Muscle layer of colon (tissue), 2 donors: Measurements from ENCODE around the gene TRPM6.

Source experiments
- H3K27ac ChIP-seq: one replicate; pipeline ENCODE4 v1.7.0; 2013; ENCODE audit warnings: low read depth, mild to moderate bottlenecking, low read length, moderate library complexity
- H3K27me3 ChIP-seq, 2 donors: one replicate each; pipeline ENCODE4 v1.7.0; 2013; ENCODE audit warnings: low read length in 2 of 2, mild to moderate bottlenecking in 2 of 2; ENCODE audit not compliant: insufficient read depth in 2 of 2, control insufficient read depth in 1 of 2
- H3K36me3 ChIP-seq: one replicate; pipeline ENCODE4 v1.7.0; 2013; ENCODE audit warnings: mild to moderate bottlenecking, low read length; ENCODE audit not compliant: insufficient read depth
- H3K4me1 ChIP-seq: one replicate; pipeline ENCODE4 v1.7.0; 2013; ENCODE audit warnings: mild to moderate bottlenecking, low read length; ENCODE audit not compliant: insufficient read depth
- H3K4me3 ChIP-seq, 2 donors: one replicate each; pipeline ENCODE4 v1.7.0; 2013; ENCODE audit warnings: low read length in 2 of 2, low read depth in 1 of 2, mild to moderate bottlenecking in 1 of 2, moderate library complexity in 1 of 2
- H3K9ac ChIP-seq: one replicate; pipeline ENCODE4 v1.7.0; 2013; ENCODE audit warnings: low read length
- H3K9me3 ChIP-seq: one replicate; pipeline ENCODE4 v1.7.0; 2013; ENCODE audit warnings: mild to moderate bottlenecking, low read length
- donor health status: abdominal sarcoma.
- donor health status: Adenocarcinoma of cecum.

Gene TRPM6

DNA sequence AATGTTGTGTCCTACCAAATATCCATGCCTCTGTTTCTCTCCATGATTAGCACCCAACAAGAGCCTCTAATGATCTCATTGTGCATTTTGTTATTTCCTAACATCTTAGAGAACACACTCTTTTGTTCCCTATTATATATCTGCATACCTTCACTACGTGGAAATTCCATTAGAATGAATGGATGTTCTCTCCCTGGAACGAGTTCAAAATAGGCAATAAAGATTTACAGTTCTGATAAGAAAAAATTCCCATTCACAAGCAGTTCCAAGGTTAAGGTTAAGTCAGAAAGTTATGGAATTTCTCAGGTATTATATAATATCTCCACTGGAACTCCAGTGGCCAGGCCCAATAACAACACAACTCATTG is 83.7 kb downstream of the TRPM6 start:
- Histone ChIP-seq H3K4me1 (no peaks in the 10 kb centered on the region), H3K4me3 (no peak overlapping the region), H3K27me3 (no peaks in the 10 kb centered on the region), H3K9ac (no peak overlapping the region), H3K27ac (no peak overlapping the region), H3K36me3 (no peaks in the 10 kb centered on the region), H3K9me3 (no peaks in the 10 kb centered on the region)

DNA sequence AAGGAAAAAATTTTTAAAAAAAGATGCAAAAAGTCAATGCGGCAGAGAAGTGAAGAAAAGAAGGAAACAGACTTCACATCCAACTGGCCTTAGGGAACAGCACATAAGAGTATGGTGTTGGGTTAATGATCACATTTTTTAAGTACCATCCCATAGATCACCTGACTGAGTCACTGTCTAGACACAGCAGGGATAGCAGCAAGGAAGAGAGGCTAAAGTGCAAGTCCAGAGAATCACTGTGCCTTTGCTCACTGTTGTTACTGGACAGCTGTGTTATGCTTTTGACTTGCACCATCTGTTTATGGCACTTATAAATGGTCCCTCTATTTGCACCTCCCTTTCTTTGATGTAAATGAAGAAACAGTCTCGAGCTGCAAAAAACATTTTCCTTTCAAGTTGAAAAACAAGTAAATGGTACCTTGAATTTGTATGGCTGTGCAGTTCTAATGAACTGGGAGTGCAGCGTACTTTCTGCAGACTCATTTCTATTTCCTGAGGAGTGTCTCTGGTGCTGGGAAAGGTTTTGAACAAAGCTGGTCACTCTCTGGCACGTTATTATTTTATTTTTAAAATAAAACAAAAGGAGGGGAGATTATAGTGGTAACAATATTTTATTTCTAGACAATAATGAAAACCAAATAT is 84.2 kb downstream of the TRPM6 start:
- Histone ChIP-seq H3K4me1 (no peaks in the 10 kb centered on the region), H3K9me3 (no peaks in the 10 kb centered on the region), H3K27ac (no peak overlapping the region), H3K4me3 (no peak overlapping the region), H3K36me3 (no peaks in the 10 kb centered on the region), H3K9ac (no peak overlapping the region), H3K27me3 (no peaks in the 10 kb centered on the region)

DNA sequence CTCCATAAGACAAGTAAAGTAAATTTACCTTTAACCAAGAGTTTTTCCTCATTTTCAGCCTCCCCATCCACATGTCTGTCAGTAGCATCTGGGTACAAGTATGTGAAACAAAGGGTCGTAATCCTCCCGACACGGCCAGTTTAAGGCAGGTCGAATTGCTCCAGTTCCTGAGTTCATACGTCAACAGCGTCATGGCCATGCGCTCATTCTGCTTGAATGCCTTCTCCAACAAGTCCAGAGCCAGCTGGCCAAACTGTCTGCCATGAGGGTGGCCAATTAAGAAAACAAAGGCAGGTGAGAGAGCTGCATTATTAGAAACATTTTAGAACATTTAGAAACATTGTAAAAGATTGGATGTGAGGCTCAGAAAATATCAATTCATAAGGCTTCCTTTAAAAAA is 87.5 kb downstream of the TRPM6 start:
- no peak overlapping the region for H3K4me3 ChIP-seq
- H3K9ac ChIP-seq = no peak overlapping the region
- no peaks in the 10 kb centered on the region for H3K36me3 ChIP-seq
- no peaks in the 10 kb centered on the region for H3K9me3 ChIP-seq
- no peaks in the 10 kb centered on the region for H3K4me1 ChIP-seq
- no peak overlapping the region for H3K27ac ChIP-seq
- no peaks in the 10 kb centered on the region for H3K27me3 ChIP-seq

DNA sequence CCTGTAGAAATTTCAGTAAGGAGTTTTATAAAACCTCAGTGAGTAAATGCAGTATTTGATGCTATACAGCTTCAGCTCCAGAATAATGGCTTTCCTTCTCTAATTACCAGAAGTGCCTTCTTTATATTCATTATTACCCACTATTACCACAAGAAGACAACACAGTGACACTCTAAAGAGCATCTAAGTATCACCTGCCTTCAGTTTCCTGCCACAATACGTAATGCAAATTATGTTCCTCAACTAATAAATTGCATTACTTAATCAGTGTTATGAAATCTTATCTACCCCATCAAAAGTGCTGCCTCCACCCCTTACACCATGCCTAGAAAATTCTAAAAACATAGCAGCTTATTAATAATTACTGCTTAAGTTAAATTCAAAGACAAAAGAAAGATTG is 91.9 kb downstream of the TRPM6 start:
- Histone ChIP-seq H3K36me3 (no peaks in the 10 kb centered on the region), H3K4me1 (no peaks in the 10 kb centered on the region), H3K9ac (no peak overlapping the region), H3K4me3 (no peak overlapping the region), H3K9me3 (no peaks in the 10 kb centered on the region), H3K27ac (no peak overlapping the region), H3K27me3 (no peaks in the 10 kb centered on the region)

DNA sequence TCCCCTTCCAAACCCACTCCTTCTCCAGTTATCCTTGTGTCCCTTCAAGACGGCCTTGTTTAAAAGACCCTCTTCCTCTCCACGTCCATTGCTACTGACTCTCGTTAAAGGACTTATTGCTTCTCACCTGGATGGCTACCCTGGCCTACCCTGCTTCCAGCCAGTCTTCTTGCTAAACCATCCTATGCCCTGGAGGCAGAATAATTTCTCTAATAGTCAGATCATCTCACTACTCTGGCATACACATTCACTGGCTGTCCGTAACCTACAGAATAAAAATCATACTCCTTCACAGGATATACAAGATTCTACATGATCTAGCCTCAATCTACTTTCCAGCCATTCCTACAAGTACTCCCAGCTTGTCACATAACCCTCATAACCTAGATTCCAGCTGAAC is 92.6 kb downstream of the TRPM6 start:
- Histone ChIP-seq H3K4me3 (no peak overlapping the region), H3K27ac (no peak overlapping the region), H3K9ac (no peak overlapping the region), H3K9me3 (no peaks in the 10 kb centered on the region), H3K27me3 (no peaks in the 10 kb centered on the region), H3K4me1 (no peaks in the 10 kb centered on the region), H3K36me3 (no peaks in the 10 kb centered on the region)

DNA sequence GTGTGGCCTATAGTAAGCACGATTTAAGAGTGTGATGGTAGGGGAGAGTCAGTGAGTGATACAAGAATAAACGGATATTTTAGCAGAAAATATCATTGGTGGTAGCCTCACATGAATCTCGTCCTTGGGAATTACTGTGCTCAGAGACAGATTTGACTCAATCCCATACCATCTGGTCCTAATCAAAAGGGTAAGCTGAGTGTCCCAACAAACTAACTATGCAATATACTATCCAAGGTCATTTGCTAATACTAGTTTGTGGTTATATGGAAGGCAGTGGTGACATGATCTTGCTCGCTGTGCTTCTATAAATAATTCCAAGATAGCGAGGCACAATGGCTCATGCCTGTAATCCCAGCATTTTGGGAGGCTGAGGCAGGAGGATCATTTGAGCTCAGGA is 103.2 kb downstream of the TRPM6 start:
- Histone ChIP-seq H3K9me3 (no peaks in the 10 kb centered on the region), H3K27ac (no peak overlapping the region), H3K9ac (no peak overlapping the region), H3K4me3 (no peak overlapping the region), H3K4me1 (no peaks in the 10 kb centered on the region), H3K36me3 (no peaks in the 10 kb centered on the region), H3K27me3 (no peaks in the 10 kb centered on the region)

DNA sequence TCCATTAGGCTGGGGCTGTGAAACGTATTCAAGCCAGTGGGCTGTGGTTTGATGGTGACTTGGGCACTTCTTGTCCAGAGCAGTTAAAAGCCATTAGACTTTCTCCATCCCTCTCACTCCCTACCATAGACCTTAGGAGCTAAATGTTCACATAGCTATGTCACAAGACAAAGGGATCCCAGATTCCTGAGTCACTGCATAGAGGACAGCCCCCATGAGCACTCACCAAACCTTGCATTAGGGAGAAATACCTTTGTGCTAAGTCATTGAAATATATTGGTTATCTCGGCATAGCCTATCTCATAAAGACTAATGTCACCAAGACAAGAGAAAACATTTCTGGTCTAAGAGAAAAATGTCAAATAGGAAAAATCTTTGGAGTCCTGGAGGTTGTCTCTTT is 104.3 kb downstream of the TRPM6 start:
- H3K4me3 ChIP-seq = no peak overlapping the region
- no peaks in the 10 kb centered on the region for H3K4me1 ChIP-seq
- no peak overlapping the region for H3K9ac ChIP-seq
- H3K27me3 ChIP-seq = no peaks in the 10 kb centered on the region
- H3K9me3 ChIP-seq = no peaks in the 10 kb centered on the region
- H3K27ac ChIP-seq = no peak overlapping the region
- no peaks in the 10 kb centered on the region for H3K36me3 ChIP-seq

DNA sequence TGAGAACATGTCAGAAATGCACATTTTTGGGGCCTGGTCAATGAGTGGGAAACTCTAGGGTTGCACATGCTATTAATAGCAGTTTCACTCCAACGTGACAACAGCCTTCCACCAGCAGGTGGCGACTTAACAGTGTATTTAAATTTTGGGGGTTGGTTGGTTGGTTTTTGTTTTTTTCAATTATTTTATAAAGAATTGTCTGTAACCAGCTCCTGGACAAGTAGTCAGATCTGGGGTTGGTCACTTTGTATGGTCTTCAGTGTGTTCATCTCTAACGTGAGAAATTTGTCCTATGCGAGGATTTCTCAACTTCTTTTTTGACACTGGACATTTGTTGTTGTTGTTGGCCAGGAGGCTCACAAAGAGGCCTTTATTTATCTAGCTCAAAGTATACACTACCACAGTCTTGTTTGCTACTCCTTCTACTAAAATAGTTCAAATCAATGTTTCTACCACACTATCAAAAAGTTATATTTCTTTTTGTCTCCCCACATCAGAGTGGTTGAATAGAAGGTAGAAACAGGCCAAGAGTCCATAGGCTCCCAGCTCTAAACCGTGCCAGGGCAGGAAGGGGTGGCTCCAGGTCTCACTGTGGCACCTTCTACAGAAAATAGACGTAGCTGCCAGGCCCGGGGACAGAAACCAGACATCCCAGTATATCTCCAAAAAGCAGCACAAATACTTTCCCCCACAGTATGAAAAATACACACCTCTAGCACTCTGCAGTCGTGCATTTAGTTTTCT is 110.4 kb downstream of the TRPM6 start:
- Histone ChIP-seq H3K27me3 (no peaks in the 10 kb centered on the region), H3K27ac (no peak overlapping the region), H3K9me3 (no peaks in the 10 kb centered on the region), H3K4me1 (no peaks in the 10 kb centered on the region), H3K36me3 (no peaks in the 10 kb centered on the region), H3K9ac (no peak overlapping the region), H3K4me3 (no peak overlapping the region)

DNA sequence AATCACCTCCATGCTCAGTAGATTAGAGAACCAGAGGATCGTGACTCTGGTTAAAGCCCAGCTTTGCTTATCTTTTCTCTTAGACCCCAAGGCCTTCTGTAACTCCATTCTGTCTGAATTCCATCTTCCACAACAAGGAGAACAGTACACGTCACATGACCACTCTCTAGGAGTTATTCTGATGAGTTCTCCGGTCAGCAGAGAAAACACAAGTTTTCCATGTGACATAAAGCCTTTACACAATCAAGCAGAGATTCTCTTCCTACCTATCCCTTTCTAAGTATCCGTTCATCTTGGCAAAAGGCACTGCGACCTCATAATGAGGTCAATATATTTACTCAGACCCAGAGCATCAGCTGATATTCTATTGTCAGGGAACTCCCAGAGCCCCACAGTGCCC is 112.3 kb downstream of the TRPM6 start:
- Histone ChIP-seq H3K9me3 (no peaks in the 10 kb centered on the region), H3K27me3 (peaks cover 0 to 7% of the 10 kb centered on the region in 2 donors), H3K4me1 (no peaks in the 10 kb centered on the region), H3K36me3 (no peaks in the 10 kb centered on the region), H3K9ac (no peak overlapping the region), H3K27ac (no peak overlapping the region), H3K4me3 (no peak overlapping the region)

DNA sequence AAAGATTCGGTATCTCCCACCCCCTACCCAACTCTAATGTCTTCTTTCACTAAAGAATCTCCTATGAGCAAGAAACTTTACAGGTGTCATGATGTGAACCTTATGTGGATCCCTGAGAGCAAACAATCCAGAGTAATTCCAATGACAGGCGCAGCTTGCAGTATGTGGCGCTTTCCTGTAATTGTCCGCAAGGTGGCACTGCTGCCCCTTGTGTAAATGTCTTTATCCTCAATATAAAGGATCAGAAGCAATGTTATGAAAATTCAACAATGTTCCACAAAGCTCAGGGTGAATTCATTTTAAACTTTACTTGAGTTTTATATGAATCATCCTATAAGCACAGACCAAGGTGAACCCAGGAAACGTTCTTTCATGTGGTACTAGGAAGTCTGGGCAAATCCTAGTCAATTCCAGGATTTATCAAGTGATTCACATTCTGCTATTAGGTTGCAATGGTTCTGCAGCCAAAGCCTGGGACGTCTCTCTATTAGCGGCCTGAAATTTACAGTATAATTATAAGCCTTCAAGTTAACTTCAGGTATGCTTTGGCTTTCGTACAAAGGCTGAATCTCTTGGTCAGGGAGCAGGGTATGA is 113.7 kb downstream of the TRPM6 start:
- Histone ChIP-seq H3K9ac (no peak overlapping the region), H3K9me3 (no peaks in the 10 kb centered on the region), H3K4me1 (no peaks in the 10 kb centered on the region), H3K27me3 (peaks cover 0 to 8% of the 10 kb centered on the region in 2 donors), H3K27ac (no peak overlapping the region), H3K36me3 (no peaks in the 10 kb centered on the region), H3K4me3 (no peak overlapping the region)

DNA sequence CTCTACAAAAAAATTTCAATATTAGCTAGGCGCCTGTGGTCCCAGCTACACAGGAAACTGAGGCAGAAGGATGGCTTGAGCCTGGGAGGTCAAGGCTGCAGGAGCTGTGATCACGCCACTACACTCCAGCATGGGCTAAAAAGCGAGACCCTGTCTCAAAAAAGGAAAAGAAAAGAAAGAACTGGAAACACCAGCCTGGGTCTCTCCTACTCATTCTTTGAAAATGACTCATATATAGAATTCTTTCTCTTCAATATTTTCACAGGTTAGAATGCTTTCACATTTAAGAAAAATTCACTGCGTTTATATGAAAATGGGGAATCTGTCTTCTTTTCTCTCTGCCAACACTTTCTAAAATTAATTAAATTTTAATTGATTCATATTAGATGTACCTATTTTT is 115.6 kb downstream of the TRPM6 start:
- H3K9me3 ChIP-seq = no peaks in the 10 kb centered on the region
- no peak overlapping the region for H3K9ac ChIP-seq
- H3K36me3 ChIP-seq = no peaks in the 10 kb centered on the region
- no peaks in the 10 kb centered on the region for H3K4me1 ChIP-seq
- no peak overlapping the region for H3K4me3 ChIP-seq
- H3K27me3 ChIP-seq = peaks cover 0 to 8% of the 10 kb centered on the region in 2 donors
- H3K27ac ChIP-seq = no peak overlapping the region

DNA sequence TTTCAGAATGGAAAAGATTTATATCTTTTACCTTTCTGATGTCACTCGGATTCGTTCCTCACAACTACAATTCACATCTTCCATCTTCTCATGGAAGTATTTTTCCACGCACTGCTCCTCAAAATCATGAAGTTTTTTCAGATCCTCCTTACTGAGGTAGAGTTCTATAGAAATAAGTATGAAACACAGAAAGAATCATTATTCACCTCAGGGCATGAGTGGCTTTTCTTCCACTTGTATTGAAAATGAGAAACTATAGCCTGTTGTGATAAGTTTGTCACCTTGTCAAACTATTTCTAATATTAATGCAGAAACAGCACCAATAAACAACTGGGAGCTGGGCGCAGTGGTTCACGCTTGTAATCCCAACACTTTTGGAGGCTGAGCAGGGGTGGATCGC is 116.0 kb downstream of the TRPM6 start:
- Histone ChIP-seq H3K36me3 (no peaks in the 10 kb centered on the region), H3K27me3 (peaks cover 0 to 8% of the 10 kb centered on the region in 2 donors), H3K9me3 (no peaks in the 10 kb centered on the region), H3K4me3 (no peak overlapping the region), H3K4me1 (no peaks in the 10 kb centered on the region), H3K9ac (no peak overlapping the region), H3K27ac (no peak overlapping the region)
